Natural killer cell (primary cell): ENCODE data around the gene NAPB. TPM values are rescaled to one million over a fixed set of nuclear protein-coding genes. Genes with fewer than 3 reads are reported as not detected.

Experiments used
- ATAC-seq, 3 donors: fragments of 150-1000 bp in 2 of 3; fragments of 200-7000 bp in 1 of 3; cut with Tn5 transposase; 1 replicate in 1 of 3; 2 replicates in 2 of 3; pipeline ENCODE4 v1.10.0; 2021; ENCODE audit warnings: mild to moderate bottlenecking in 2 of 3, moderate library complexity in 2 of 3
- DNase-seq, 2 donors: peaks; one replicate each; pipeline versions ENCODE4 v3.0.0 to v3.0.0-alpha.2; 2013 to 2021; ENCODE audit warnings: mixed read lengths in 1 of 2
- H3K27ac ChIP-seq: one replicate; pipeline ENCODE4 v1.5.1; 2013; ENCODE audit warnings: mild to moderate bottlenecking, low read length
- H3K27me3 ChIP-seq: one replicate; pipeline ENCODE4 v1.6.1; 2013; ENCODE audit warnings: low read length; ENCODE audit not compliant: control insufficient read depth, insufficient read depth
- H3K36me3 ChIP-seq: one replicate; pipeline ENCODE4 v1.6.1; 2013; ENCODE audit warnings: low read length; ENCODE audit not compliant: control insufficient read depth, insufficient read depth
- H3K4me1 ChIP-seq: one replicate; pipeline ENCODE4 v1.6.1; 2013; ENCODE audit warnings: low read length; ENCODE audit not compliant: control insufficient read depth, insufficient read depth
- H3K4me3 ChIP-seq: one replicate; pipeline ENCODE4 v1.5.1; 2013; ENCODE audit warnings: low read length
- H3K9me3 ChIP-seq: one replicate; pipeline ENCODE4 v1.6.1; 2013; ENCODE audit warnings: low read length; ENCODE audit not compliant: control insufficient read depth, insufficient read depth
- H3K27ac Mint-ChIP-seq, 2 donors: one replicate each; pipeline ENCODE4 v1.8.0; 2022; ENCODE audit warnings: mild to moderate bottlenecking in 2 of 2, mixed read lengths in 2 of 2, moderate library complexity in 1 of 2
- H3K27me3 Mint-ChIP-seq, 2 donors: one replicate each; pipeline ENCODE4 v1.8.0; 2022; ENCODE audit warnings: low read depth in 2 of 2, mixed read lengths in 2 of 2
- H3K36me3 Mint-ChIP-seq: one replicate; pipeline ENCODE4 v1.8.0; 2022; ENCODE audit warnings: mixed read lengths
- H3K4me1 Mint-ChIP-seq, 2 donors: one replicate each; pipeline ENCODE4 v1.8.0; 2022; ENCODE audit warnings: mixed read lengths in 2 of 2
- H3K4me3 Mint-ChIP-seq: one replicate; pipeline ENCODE4 v1.8.0; 2022; ENCODE audit warnings: mild to moderate bottlenecking, moderate library complexity, mixed read lengths
- H3K9me3 Mint-ChIP-seq, 2 donors: one replicate each; pipeline ENCODE4 v1.8.0; 2022; ENCODE audit warnings: mixed read lengths in 2 of 2
- WGBS: methylation state at CpG from one replicate; pipeline ENCODE4 v1.1.7; 2013; ENCODE audit warnings: missing lambda C conversion rate; ENCODE audit not compliant: insufficient coverage; 5-methylcytosine and 5-hydroxymethylcytosine counted together
- intact Hi-C: fragments of 100-400 bp; cut with micrococcal nuclease; formaldehyde crosslinking; loops from one replicate; pipeline ENCODE4 v1.14.2; 2022
- total RNA-seq, 4 donors: library from RNA; stranded (reverse); fragments of 120-200 nt in 1 of 4; gene quantifications; one replicate each; pipeline versions ENCODE4 v1.2.3 to v1.2.4, GENCODE V29; 2013 to 2022
- TF ChIP-seq, protein P1 (sequence below): fragments of 200-600 bp; IDR thresholded peaks from one replicate; pipeline ENCODE4 v1.8.0; 2022; ENCODE audit warnings: antibody characterized with exemption

The NAPB gene
- total RNA-seq, 3 donors from 2014 or later (not counting 1 experiment from before 2014, with no cell fraction given) = 22.8 to 23.9 (median 22.9) TPM

DNA sequence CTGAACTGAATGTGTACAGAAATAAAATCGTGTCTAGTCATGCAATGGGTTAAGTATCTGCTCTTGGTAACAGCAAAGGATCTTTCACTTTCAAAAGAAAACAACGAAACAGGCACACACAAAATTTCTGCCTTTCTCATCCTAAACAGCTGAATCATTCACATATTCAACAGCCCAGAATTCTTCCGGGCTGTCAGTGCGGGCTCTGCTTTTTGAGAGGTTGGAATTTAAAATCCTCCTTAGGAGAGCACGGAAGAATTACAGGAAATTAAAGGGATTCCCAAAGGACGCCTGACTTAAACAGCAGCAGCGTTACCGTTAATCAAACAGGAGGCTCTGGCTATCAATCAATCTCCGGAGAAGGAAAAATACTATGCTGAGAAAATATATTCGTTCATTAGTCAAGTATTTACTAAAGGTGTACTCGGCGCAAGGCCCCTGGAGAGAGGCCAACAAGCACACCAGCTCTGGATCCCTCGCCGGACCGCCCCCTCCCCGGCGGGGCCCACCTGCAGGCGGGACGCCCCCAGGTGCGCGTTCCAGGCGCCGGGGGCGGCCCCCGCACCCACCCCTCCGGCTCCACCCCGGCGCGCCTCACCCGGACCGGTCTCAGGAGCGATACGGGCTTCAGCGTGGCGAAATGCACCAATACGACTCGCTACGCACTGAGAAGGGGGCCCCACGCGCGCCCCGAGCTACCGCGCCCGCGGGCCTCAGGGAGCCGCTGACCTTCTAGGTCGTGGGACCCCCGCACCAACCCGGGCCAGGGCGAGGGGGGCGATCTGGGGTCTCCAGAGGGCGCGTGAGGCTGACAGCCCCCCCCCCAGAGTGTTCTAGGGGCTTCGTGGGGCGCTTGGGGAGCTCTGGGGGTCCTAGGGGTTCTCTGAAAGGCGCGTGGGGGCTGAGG is 1.0 kb downstream of the NAPB start:
- Histone ChIP-seq H3K4me1 (peaks cover 23% of the 10 kb centered on the region), H3K9me3 (no peaks in the 10 kb centered on the region), H3K36me3 (no peaks in the 10 kb centered on the region), H3K4me3 (peak overlapping the region; percentile 93), H3K27me3 (no peaks in the 10 kb centered on the region), H3K27ac (peak overlapping the region; percentile 71)
- Mint-ChIP-seq H3K27me3 (peaks cover 0 to 10% of the 10 kb centered on the region in 2 donors), H3K27ac (peak overlapping the region; percentile 90 to 95), H3K4me3 (peak overlapping the region; percentile 96), H3K4me1 (peaks cover 47 to 53% of the 10 kb centered on the region in 2 donors), H3K36me3 (no peaks in the 10 kb centered on the region), H3K9me3 (no peaks in the 10 kb centered on the region)
- TF ChIP-seq, protein P1, sequence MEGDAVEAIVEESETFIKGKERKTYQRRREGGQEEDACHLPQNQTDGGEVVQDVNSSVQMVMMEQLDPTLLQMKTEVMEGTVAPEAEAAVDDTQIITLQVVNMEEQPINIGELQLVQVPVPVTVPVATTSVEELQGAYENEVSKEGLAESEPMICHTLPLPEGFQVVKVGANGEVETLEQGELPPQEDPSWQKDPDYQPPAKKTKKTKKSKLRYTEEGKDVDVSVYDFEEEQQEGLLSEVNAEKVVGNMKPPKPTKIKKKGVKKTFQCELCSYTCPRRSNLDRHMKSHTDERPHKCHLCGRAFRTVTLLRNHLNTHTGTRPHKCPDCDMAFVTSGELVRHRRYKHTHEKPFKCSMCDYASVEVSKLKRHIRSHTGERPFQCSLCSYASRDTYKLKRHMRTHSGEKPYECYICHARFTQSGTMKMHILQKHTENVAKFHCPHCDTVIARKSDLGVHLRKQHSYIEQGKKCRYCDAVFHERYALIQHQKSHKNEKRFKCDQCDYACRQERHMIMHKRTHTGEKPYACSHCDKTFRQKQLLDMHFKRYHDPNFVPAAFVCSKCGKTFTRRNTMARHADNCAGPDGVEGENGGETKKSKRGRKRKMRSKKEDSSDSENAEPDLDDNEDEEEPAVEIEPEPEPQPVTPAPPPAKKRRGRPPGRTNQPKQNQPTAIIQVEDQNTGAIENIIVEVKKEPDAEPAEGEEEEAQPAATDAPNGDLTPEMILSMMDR = no peak
- DNase-seq = peak; percentile 32 to 60
- intact Hi-C loops = loop anchor here (2.0 kb wide), 1 partner anchor 57 kb away; the partner anchor contains the start of gene GZF1
- ATAC-seq = peak in 2 of 3 donors; percentile 19 to 29
- under 1% methylated on average over 56 of the region's 58 CpGs for WGBS

- no peak for ATAC-seq
- H3K4me1 Mint-ChIP-seq = peaks cover 53 to 55% of the 10 kb centered on the region in 2 donors
- H3K27me3 ChIP-seq = no peaks in the 10 kb centered on the region
- H3K27me3 Mint-ChIP-seq = peaks cover 0 to 4% of the 10 kb centered on the region in 2 donors
- WGBS = 41% methylated on average over 5 of the region's 5 CpGs
- H3K36me3 ChIP-seq = no peaks in the 10 kb centered on the region
- TF ChIP-seq, protein P1 = no peak
- intact Hi-C loops = no loop called here
- H3K36me3 Mint-ChIP-seq = no peaks in the 10 kb centered on the region
- peak overlapping the region; percentile 96 for H3K4me3 Mint-ChIP-seq
- H3K4me1 ChIP-seq = peaks cover 25% of the 10 kb centered on the region
- H3K9me3 ChIP-seq = no peaks in the 10 kb centered on the region
- H3K4me3 ChIP-seq = peak overlapping the region; percentile 93
- H3K9me3 Mint-ChIP-seq = no peaks in the 10 kb centered on the region
- H3K27ac Mint-ChIP-seq = peak overlapping the region; percentile 90 to 95
- H3K27ac ChIP-seq = peak overlapping the region; percentile 68
- DNase-seq = no peak
Measured at GRCh38 chr20:23419657-23419994, 1.7 kb downstream of the NAPB start.

DNA sequence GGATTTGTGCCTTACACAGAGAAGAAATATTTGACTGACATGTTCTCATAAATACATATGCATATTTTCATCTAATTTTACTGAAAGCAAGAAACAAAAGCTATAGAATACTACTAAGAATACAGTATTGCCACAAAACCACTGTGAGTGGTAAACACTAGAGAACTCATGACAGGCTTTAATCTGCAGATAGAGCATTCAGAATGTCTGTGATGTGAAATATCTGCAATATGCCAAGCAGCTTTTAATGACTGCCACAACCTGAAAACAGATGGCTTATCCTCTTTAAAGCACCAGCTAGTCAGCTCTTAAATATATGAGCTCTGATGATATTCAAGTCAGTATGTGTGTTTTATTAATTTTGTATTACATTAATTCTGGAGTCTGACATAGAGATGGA is 3.4 kb downstream of the NAPB start:
- Mint-ChIP-seq H3K4me1 (peaks cover 60 to 61% of the 10 kb centered on the region in 2 donors), H3K36me3 (no peaks in the 10 kb centered on the region), H3K9me3 (no peaks in the 10 kb centered on the region), H3K4me3 (peak overlapping the region; percentile 32), H3K27me3 (no peaks in the 10 kb centered on the region), H3K27ac (peak overlapping the region; percentile 64 to 73)
- no peaks in the 10 kb centered on the region for H3K27me3 ChIP-seq
- H3K9me3 ChIP-seq = no peaks in the 10 kb centered on the region
- intact Hi-C loops = no loop called here
- H3K27ac ChIP-seq = no peak overlapping the region
- ATAC-seq (no peak), DNase-seq (peak in 1 of 2 donors; percentile 14)
- peaks cover 25% of the 10 kb centered on the region for H3K4me1 ChIP-seq
- no peaks in the 10 kb centered on the region for H3K36me3 ChIP-seq
- TF ChIP-seq, protein P1 = no peak
- H3K4me3 ChIP-seq = no peak overlapping the region
